IMR-90 (cell line): ENCODE measurements around the gene APOC4. TPM values are rescaled to one million over a fixed set of nuclear protein-coding genes. Genes with fewer than 3 reads are reported as not detected.

ENCODE experiments used
- ATAC-seq: fragments of 200-7000 bp; cut with Tn5 transposase; 2 replicates; pipeline ENCODE4 v1.9.1; 2020; ENCODE audit warnings: low read depth, mild to moderate bottlenecking, moderate library complexity
- BruUV-seq: library from RNA; stranded (reverse); fragments of 400-500 nt; replicated peaks from 2 replicates; lab custom pipeline; 2021; lab: Mats Ljungman, UMichigan
- CTCF ChIA-PET: fragments of 300-600 bp; formaldehyde crosslinking; extraction: SDS; loops from one replicate; lab custom pipeline; 2021; ENCODE audit warnings: antibody characterized with exemption; lab: Yijun Ruan, JAX
- POLR2A ChIA-PET: fragments of 300-600 bp; sonication (Branson Sonifier 250); formaldehyde crosslinking; loops from one replicate; lab custom pipeline; 2022; ENCODE audit warnings: antibody characterized with exemption; ENCODE audit not compliant: unreplicated experiment; lab: Charles Lee
- DNase-seq: peaks from one replicate; pipeline ENCODE4 v3.0.0; 2013
- H2AFZ ChIP-seq: replicated peaks from 2 replicates; pipeline ENCODE3; 2013; ENCODE audit warnings: low read length, mild to moderate bottlenecking; ENCODE audit not compliant: poor library complexity
- H2AK5ac ChIP-seq: 2 replicates; pipeline ENCODE4 v1.6.1; 2013; ENCODE audit warnings: low read depth, low read length, inconsistent platforms
- H2AK9ac ChIP-seq: replicated peaks from 2 replicates; pipeline ENCODE3; 2013; ENCODE audit warnings: mild to moderate bottlenecking, low read depth, low read length, moderate library complexity; ENCODE audit not compliant: poor library complexity
- H2BK120ac ChIP-seq: 2 replicates; pipeline ENCODE4 v1.6.1; 2013; ENCODE audit warnings: low read depth, low read length, inconsistent platforms
- H2BK15ac ChIP-seq: 3 replicates; pipeline ENCODE4 v1.6.1; 2013; ENCODE audit warnings: low read depth, low read length, inconsistent platforms
- H2BK20ac ChIP-seq: 2 replicates; pipeline ENCODE4 v1.6.1; 2013; ENCODE audit warnings: low read depth, mild to moderate bottlenecking, inconsistent platforms, low read length, moderate library complexity
- H2BK5ac ChIP-seq: 2 replicates; pipeline ENCODE4 v1.6.1; 2013; ENCODE audit warnings: mild to moderate bottlenecking, low read depth, low read length, inconsistent platforms; ENCODE audit not compliant: poor library complexity, severe bottlenecking
- H3K14ac ChIP-seq: replicated peaks from 2 replicates; pipeline ENCODE4 v1.6.1; 2013; ENCODE audit warnings: low read depth, low read length, inconsistent platforms
- H3K18ac ChIP-seq: 2 replicates; pipeline ENCODE4 v1.6.1; 2013; ENCODE audit warnings: low read depth, low read length, control low read depth
- H3K23ac ChIP-seq: 2 replicates; pipeline ENCODE4 v1.6.1; 2013; ENCODE audit warnings: low read depth, low read length, inconsistent platforms
- H3K27ac ChIP-seq: 2 replicates; pipeline ENCODE4 v1.5.1; 2013; ENCODE audit warnings: mild to moderate bottlenecking, control low read depth, low read length; ENCODE audit not compliant: insufficient read depth
- H3K27me3 ChIP-seq: 2 replicates; pipeline ENCODE4 v1.6.1; 2013; ENCODE audit warnings: low read length; ENCODE audit not compliant: control insufficient read depth, insufficient read depth
- H3K36me3 ChIP-seq: 2 replicates; pipeline ENCODE4 v1.6.1; 2013; ENCODE audit warnings: low read length, mixed read lengths; ENCODE audit not compliant: control insufficient read depth, insufficient read depth
- H3K4ac ChIP-seq: 2 replicates; pipeline ENCODE4 v1.6.1; 2013; ENCODE audit warnings: low read depth, low read length, inconsistent platforms
- H3K4me1 ChIP-seq: 2 replicates; pipeline ENCODE4 v1.6.1; 2013; ENCODE audit warnings: low read length, mixed read lengths; ENCODE audit not compliant: control insufficient read depth, insufficient read depth
- H3K4me2 ChIP-seq: 2 replicates; pipeline ENCODE4 v1.6.1; 2013; ENCODE audit warnings: low read depth, mild to moderate bottlenecking, control low read depth, low read length, moderate library complexity
- H3K4me3 ChIP-seq: 2 replicates; pipeline ENCODE4 v1.5.1; 2013; ENCODE audit warnings: low read depth, mild to moderate bottlenecking, control low read depth, low read length, moderate library complexity; ENCODE audit not compliant: insufficient read depth
- H3K56ac ChIP-seq: 2 replicates; pipeline ENCODE4 v1.6.1; 2013; ENCODE audit warnings: low read length, inconsistent platforms; ENCODE audit not compliant: insufficient read depth; ENCODE audit errors: extremely low read depth
- H3K79me1 ChIP-seq, 2 experiments: 2 replicates each; pipeline ENCODE4 v1.6.1; 2013; ENCODE audit warnings: low read length in 2 of 2, inconsistent platforms in 1 of 2, low read depth in 1 of 2
- H3K9ac ChIP-seq: 2 replicates; pipeline ENCODE4 v1.6.1; 2013; ENCODE audit warnings: low read depth, low read length, control low read depth
- H3K9me1 ChIP-seq: 2 replicates; pipeline ENCODE4 v1.6.1; 2013; ENCODE audit warnings: low read length, inconsistent platforms; ENCODE audit not compliant: insufficient read depth
- H3K9me3 ChIP-seq: 2 replicates; pipeline ENCODE4 v1.6.1; 2013; ENCODE audit warnings: low read length; ENCODE audit not compliant: control insufficient read depth, insufficient read depth
- H4K20me1 ChIP-seq: 2 replicates; pipeline ENCODE4 v1.6.1; 2013; ENCODE audit warnings: low read length, inconsistent platforms; ENCODE audit not compliant: insufficient read depth
- H4K5ac ChIP-seq: 2 replicates; pipeline ENCODE4 v1.6.1; 2013; ENCODE audit warnings: mild to moderate bottlenecking, low read depth, low read length, control low read depth
- H4K8ac ChIP-seq, 2 experiments: 2 replicates each; pipeline ENCODE4 v1.6.1; 2013; ENCODE audit warnings: low read depth in 2 of 2, low read length in 2 of 2, control low read depth in 1 of 2, inconsistent platforms in 1 of 2
- H4K91ac ChIP-seq: 2 replicates; pipeline ENCODE4 v1.6.1; 2013; ENCODE audit warnings: low read depth, low read length, inconsistent platforms; ENCODE audit not compliant: insufficient read depth
- BHLHE40 ChIP-seq: fragments of 150-350 bp; IDR thresholded peaks from 2 replicates; pipeline ENCODE4 v1.6.1; 2016; ENCODE audit warnings: mild to moderate bottlenecking, low read depth, low read length
- MXI1 ChIP-seq: IDR thresholded peaks from 2 replicates; pipeline ENCODE4 v1.6.1; 2012; ENCODE audit warnings: low read depth, mild to moderate bottlenecking, low read length, moderate library complexity, borderline replicate concordance
- POLR2A ChIP-seq: IDR thresholded peaks from 2 replicates; pipeline ENCODE4 v1.6.1; 2012; ENCODE audit warnings: mild to moderate bottlenecking, low read depth, low read length
- RCOR1 ChIP-seq: IDR thresholded peaks from 2 replicates; pipeline ENCODE4 v1.6.1; 2012; ENCODE audit warnings: mild to moderate bottlenecking, low read length, improper control_type of control experiment; ENCODE audit not compliant: insufficient replicate concordance
- WGBS, 2 experiments: methylation state at CpG; one replicate each; pipeline versions ENCODE4 v1.1.5 to v1.1.7; 2013; ENCODE audit warnings: missing lambda C conversion rate in 2 of 2; ENCODE audit not compliant: insufficient read length in 1 of 2; ENCODE audit errors: extremely low coverage in 2 of 2; 5-methylcytosine and 5-hydroxymethylcytosine counted together
- dilution Hi-C: fragments of 300-500 bp; cut with HindIII; formaldehyde crosslinking; loops from one replicate; pipeline ENCODE4 v1.14.3; 2018; ENCODE audit warnings: low sequenced_read_pairs; ENCODE audit not compliant: unreplicated experiment
- in situ Hi-C: fragments of 300-500 bp; cut with MboI; formaldehyde crosslinking; loops from 3 replicates; pipeline ENCODE4 v1.14.3; 2019; ENCODE audit warnings: low sequenced_read_pairs, inconsistent platforms, mixed read lengths
- intact Hi-C: fragments of 100-400 bp; cut with micrococcal nuclease; formaldehyde crosslinking; loops from 2 replicates; pipeline ENCODE4 v1.10.0; 2022
- polyA plus RNA-seq, 3 experiments: library from polyadenylated mRNA; depleted of rRNA; stranded (reverse); fragments of >200 nt; gene quantifications; 2 replicates each; pipeline ENCODE4 v1.2.3, GENCODE V29; 2012; ENCODE audit warnings: low replicate concordance in 1 of 3
- total RNA-seq: library from RNA; depleted of rRNA; stranded (reverse); fragments of >200 nt; gene quantifications from 2 replicates; pipeline ENCODE4 v1.2.3, GENCODE V29; 2012

APOC4 gene
- total and polyA plus RNA-seq, 2 of the 4 experiments (the other 2 are of a cell fraction) = not detected

GRCh38 chr19:44907613-44908012 is 34.4 kb upstream of the APOC4 start:
- Histone ChIP-seq H3K9ac (no peak overlapping the region), H3K36me3 (peaks cover 3% of the 10 kb centered on the region), H4K5ac (no peak overlapping the region), H3K27me3 (peaks cover 8% of the 10 kb centered on the region), H2AK9ac (no peak overlapping the region), H3K4me3 (no peak overlapping the region), H3K9me1 (no peaks in the 10 kb centered on the region), H4K20me1 (peaks cover 4% of the 10 kb centered on the region; the same call in 1 of the 2 replicates), H3K9me3 (no peaks in the 10 kb centered on the region), H2BK120ac (no peak overlapping the region), H3K27ac (no peak overlapping the region), H3K18ac (no peak overlapping the region), H2BK15ac (no peak overlapping the region), H3K56ac (no peak overlapping the region), H4K8ac (no peak overlapping the region), H3K4me1 (peaks cover 9% of the 10 kb centered on the region; the same call in 1 of the 2 replicates), H3K79me1 (no peaks in the 10 kb centered on the region; a peak in 1 of 4 replicates), H3K4ac (no peak overlapping the region), H4K91ac (no peak overlapping the region), H2AFZ (no peak overlapping the region), H3K23ac (no peak overlapping the region), H3K4me2 (no peak overlapping the region), H2BK5ac (no peak overlapping the region), H3K14ac (no peak overlapping the region), H2BK20ac (no peak overlapping the region), H2AK5ac (no peak overlapping the region)
- in situ Hi-C loops (no loop called here), dilution Hi-C loops (no loop called here), intact Hi-C loops (no loop called here)
- ChIA-PET POLR2A (no interaction called here), CTCF (interaction anchor here (1.1 to 1.2 kb wide), 2 partner anchors 44 to 152 kb away, joined by 3 read pairs; no protein-coding TSS in a partner anchor)
- DNase-seq = no peak
- TF ChIP-seq POLR2A (no peak), BHLHE40 (no peak), RCOR1 (no peak), MXI1 (no peak)
- 92% methylated on average over 6 of the region's 12 CpGs; no CpG with 5 or more reads in 1 of the 2 experiments for WGBS, 2 experiments
- no peak for ATAC-seq
- no TSS peak for BruUV-seq
